GM21737 (cell line): ENCODE results near the gene HSPG2.
"Not testable (repeated sequence)": the region's sequence is repeated elsewhere in the genome, so short reads cannot be mapped to it uniquely, and the experiment has no call there.

Experiments used
- ATAC-seq: cut with Tn5 transposase; IDR thresholded peaks from one replicate; pipeline ENCODE4 v1.9.1; 2021; ENCODE audit warnings: mild to moderate bottlenecking, moderate library complexity; ENCODE audit not compliant: unreplicated experiment

The HSPG2 gene

DNA sequence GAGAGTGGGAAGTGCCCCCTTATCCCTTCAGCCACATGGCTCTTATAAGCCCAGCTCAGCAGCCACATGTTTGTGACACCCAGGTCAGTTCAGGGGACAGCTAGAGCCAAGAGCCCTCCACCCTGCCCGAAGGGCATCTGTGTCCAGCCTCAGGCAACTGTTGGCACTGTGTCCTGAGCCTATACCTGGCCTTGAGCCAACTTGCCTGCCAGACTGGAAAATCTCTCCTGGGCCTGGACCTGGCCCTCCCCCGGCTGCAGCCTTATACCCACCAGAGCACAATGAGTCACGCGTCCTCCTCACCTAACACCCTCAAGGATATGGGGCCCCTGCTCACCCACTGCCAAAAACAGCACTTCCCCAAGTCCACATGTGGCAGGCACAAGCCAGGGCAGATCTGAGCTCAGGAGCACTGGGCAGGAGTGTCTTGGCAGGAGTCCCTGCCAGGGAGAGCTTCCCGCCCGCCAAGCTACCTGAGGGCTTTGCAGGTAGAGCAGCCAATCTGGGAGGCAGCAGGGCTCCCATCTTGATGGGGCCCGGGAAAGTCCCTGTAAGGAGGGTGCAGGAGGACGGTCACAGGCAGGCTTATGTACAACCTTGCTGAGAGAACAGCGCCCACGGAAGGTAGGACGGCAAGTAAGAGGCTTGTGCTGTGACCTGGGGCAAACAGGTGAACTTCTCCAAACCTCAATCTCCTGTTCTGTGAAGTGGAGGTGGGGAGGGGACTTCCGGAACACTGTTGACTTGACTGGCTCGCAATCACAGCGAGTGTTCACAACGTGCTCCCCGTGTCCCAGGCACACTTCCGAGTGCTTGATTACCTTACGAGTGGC is 19.8 kb upstream of the HSPG2 start:
- no peak for ATAC-seq

DNA sequence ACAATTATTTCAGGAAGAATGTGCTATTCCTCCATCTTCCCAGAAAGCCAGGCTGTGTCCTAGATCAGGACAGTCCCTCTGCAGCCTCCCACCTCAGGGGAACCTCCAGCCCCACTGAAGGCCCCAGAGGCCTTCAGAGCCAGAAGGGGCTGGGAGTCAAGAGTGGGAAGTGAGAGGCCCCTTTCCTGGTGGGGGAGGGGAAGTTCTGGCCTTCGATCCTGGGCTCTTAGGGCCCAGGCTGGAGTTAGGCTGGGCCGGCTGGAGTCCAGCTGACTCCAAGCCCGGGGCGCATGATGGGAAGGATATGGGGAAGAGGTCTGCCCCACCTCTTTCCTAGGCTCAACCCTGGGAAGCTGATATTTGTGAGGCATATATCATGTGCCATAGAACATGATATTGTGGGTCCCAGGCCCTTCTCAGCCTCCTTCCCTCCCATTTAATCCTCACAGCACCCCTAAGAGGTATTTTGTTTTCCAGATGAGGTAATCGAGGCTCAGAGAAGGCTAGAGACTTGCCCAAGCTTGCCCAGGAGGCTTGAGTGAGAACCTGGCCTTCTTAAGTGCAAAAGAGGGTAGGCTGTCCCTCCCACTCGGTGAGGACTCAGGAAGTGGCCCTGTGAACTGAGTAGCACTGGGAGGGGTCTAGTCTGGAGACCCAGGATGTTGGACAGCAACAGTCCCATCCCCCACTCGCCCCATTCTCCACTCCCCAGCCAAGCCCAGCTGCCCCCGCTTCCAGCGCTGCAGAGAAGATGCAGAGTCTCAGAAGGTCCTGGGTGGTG is 18.6 kb upstream of the HSPG2 start:
- ATAC-seq, result no peak

DNA sequence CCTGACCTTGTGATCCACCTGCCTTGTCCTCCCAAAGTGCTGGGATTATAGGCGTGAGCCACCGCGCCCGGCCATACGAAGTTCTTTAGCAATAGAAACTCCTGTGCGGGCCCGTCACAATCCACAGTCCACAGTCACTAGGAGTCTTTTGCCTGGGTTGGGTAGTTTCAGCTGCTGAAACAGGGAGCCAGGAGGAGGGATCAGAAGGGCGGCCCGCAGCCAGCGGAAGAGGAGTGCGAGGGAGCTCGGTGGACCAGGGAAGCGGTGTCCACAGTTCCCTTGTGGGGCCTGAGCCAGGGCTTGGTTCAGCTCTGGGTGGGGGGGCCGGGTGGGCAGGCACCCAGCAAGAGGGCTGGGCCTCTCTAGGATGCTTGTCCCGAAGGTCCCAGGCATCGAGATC is 17.9 kb upstream of the HSPG2 start:
- ATAC-seq, result no peak

DNA sequence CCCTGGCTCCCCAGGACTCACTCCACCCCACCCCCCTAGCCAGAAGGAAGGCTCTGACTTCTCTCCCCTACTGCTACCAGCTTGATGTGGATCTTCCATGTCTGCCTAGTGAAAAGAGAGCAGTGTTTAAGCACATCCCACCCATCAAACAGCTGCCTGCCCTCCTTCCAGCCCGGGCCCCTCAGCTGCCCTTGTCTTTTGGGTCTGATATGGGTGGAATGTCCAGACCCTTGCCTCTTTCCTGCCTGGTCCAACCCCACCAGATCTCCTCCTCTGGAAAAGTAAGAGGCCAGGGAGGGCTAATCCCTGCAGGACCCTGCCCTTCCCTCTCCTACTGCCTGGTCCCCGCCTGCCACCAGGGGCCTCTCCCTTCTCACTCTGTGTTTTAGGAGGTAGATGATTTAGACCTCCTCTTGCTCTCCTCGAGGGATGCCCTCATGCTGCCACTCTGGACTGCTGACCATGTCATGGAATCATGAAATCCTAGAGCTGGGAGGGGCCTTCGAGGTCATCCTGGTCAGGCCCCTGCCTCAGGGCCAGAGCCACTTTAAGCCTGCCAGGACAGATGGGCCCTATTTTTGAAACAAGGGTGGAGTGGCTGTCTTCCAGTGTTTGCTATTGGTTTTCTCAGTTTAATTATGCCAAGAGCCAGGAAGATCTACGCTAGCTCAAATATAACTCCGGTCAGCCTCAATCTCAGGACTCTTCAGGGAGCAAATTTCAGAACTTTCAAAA is 15.8 kb upstream of the HSPG2 start:
- no peak for ATAC-seq

GRCh38 chr1:21951226-21951870 is 14.2 kb upstream of the HSPG2 start:
- no peak for ATAC-seq

- no peak for ATAC-seq
Measured at GRCh38 chr1:21950734-21951133, 13.6 kb upstream of the HSPG2 start.

DNA sequence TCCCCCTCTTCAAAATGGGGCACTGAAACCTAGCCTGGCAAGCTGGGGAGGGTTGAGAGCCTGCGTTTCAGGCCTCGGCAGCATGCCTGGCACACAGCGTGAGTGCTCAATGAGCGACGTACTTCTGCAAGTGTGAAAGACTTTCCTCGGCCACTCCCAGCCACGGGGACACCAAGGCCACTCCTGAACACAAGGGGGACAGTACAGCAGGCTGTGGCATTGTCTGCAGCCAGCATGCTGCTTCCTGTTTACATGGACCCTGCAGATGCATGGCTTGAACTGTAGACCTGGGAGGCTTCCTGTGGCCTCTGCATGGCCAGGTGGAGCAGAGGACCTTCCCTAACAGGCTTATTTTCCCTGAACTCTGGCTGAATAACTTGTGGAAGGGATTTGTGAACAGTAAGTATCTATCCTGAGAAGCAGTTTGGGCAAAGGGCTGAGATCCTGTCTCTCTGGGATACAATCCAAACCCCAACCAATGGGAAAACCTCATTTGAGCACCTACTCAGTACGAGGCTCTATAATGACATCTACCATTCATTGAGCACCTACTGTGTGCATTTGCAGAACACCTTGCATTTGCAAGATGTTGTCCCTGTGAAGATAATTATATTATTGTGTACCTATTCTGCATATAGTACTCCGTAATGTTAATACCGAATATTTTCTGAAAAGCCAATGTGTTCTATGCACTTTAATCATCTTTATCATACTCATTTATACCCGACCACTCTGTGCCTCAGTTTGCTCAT is 9.9 kb upstream of the HSPG2 start:
- ATAC-seq, result no peak

GRCh38 chr1:21944733-21945073 is 7.6 kb upstream of the HSPG2 start:
- no peak for ATAC-seq

DNA sequence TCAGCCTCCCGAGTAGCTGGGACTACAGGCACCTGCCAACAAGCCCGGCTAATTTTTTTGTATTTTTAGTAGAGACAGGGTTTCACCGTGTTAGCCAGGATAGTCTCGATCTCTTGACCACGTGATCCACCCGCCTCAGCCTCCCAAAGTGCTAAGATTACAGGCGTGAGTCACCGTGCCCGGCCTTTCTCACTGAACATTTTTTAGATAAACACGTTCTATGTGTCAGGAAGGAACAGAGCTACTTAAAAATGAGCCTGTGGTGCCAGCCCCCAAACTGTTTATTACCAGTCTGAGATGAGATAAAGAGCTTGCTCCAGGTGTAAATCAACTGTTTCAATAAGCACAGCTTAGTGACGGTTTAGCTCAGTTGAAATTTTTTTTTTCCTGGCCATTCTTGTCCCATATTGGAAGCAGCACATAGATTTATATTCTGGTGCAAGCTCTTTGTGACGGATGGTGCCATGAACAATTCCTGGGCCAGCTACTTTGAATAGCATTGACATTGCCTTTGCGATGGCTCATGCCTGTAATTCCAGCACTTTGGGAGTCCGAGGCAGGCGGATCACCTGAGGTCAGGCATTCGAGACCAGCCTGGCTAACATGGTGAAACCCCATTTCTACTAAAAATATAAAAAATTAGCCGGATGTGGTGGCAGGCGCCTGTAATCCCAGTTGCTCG is 6.0 kb upstream of the HSPG2 start:
- ATAC-seq, result not testable (repeated sequence)

GRCh38 chr1:21942464-21942863 is 5.4 kb upstream of the HSPG2 start:
- no peak for ATAC-seq

DNA sequence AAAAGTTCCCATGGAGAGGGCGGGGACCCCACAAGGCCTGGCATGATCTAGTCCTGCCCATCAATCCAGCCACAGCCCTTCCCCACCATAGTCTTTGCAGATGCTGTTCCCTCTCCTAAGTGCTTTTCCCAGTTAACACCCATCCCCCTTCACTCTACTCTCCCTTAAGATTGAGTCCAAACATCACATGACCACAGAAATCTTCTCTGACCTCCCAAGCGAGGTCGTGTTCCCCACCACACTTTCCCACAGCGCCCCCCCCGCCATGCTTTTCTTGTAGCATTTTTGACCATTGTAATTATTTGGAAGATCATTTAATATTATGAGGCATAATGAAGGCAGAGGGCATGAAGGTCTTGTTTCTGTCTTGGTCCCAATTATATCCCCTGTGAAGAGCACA is 4.3 kb upstream of the HSPG2 start:
- no peak for ATAC-seq

DNA sequence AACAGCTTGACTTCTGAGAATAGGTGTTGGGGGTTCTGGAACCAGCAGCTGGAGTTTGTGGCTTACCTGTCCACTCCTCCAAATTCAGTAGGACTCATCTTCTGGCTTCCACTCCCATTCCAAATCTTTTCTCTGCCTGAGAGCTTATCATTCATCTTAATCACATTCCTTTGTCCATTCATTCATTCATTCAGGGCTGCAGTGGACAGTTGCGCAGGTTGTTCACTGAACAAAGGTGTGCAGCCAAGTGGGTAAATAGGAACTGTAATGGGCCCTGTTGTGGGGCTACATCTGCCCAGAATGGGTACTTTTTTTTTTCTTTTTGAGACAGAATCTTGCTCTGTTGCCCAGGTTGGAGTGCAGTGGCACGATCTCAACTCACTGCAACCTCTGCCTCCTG is 3.4 kb upstream of the HSPG2 start:
- no peak for ATAC-seq

- ATAC-seq, result no peak
Measured at GRCh38 chr1:21939650-21940374, 2.7 kb upstream of the HSPG2 start.

DNA sequence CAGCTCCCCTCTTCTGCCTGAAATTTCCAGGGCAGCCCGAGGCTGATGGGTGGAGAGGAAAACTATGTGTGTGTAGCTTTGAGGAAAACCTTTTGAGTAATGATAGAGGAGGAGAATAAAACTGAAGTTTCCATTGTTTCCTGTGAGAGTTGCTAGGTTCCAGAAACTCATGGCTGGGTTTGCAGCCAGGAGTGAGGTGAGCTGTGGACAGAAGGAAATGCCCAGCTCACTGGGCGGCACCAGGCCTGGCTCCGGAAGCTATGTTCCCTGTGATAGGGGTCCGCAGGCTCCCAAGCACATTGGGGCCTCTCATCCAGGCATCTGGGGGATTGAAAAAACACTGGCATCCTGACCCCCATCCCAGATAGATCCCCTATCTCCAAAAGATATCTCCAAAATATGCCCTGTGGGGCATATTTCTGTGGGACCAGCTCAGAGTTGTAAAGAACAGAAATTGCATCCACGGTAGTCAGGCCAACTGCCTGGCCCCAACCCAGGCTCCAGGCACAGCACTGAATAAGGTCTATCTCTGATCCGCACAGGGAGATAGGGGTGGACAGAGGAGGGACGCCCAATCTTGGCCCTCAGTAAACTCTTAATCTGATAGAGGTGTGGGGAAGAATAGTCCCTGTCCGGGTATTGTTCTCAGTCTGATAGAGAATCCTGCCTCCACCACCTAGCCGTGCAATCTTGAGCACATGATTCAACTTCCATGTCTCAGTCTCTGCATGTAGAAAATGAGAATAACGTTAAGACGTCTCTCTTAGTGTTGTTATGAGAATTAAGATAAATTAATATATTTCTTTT is 1.8 kb upstream of the HSPG2 start:
- ATAC-seq, result no peak

GRCh38 chr1:21937372-21938121 is 437 bp upstream of the HSPG2 start:
- ATAC-seq, result peak; percentile 46

DNA sequence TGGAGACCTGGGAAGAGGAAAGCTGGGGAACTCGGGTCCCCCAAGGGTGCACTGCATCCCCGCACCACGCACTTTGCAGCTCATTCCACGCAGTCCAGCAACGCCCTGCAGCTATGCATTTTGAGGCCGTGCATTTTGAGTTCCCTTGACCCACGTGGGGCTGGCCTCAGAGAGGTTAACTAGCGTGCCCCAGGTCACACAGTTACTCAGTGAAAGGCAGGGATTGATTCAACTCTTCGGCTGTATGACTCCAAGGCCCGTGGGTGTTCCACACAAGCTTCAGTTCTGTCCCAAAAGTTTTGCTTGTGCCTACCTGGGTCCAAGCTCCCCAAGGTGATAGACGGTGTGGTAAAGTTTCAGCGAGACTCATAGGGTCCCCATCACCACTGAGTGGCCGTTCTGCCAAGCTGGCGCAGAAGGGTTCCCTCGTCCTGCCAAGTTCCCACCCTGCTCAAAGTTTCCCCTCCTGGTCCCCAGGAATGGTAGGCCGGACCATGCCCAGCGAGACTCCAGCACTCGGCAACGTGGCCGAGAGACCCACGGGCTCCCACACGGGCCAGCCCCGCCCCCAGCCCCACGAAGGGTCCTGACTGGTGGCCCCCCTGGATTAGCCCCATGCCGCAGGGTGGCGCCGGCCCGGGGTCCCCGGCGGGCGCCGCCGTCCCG is 611 bp downstream of the HSPG2 start:
- peak; percentile 19 for ATAC-seq

GRCh38 chr1:21935891-21936365 is 1.2 kb downstream of the HSPG2 start:
- no peak for ATAC-seq
